HG03196 (cell line): Measurements from ENCODE around the gene SDC4.
"Not testable (repeated sequence)": the region's sequence is repeated elsewhere in the genome, so short reads cannot be mapped to it uniquely, and the experiment has no call there.

Source experiments
- ATAC-seq: cut with Tn5 transposase; IDR thresholded peaks from one replicate; pipeline ENCODE4 v1.9.1; 2021; ENCODE audit not compliant: unreplicated experiment

The SDC4 gene

GRCh38 chr20:45365444-45365970, 17.3 kb upstream of the SDC4 start:
- ATAC-seq, result no peak

- ATAC-seq, result no peak
Measured at GRCh38 chr20:45363611-45364492, 15.6 kb upstream of the SDC4 start.

- ATAC-seq, result peak; percentile 84
Measured at GRCh38 chr20:45362804-45363610, 14.8 kb upstream of the SDC4 start, which contains the start of gene SYS1. TSS of gene SYS1 (plus strand) at chr20:45363156. CDS start at chr20:45363532, 376 bp downstream.

GRCh38 chr20:45361793-45362192, 13.6 kb upstream of the SDC4 start:
- ATAC-seq, result no peak

GRCh38 chr20:45359406-45360148, 11.4 kb upstream of the SDC4 start:
- ATAC-seq, result no peak

- no peak for ATAC-seq
Measured at GRCh38 chr20:45359069-45359405, 10.8 kb upstream of the SDC4 start.

GRCh38 chr20:45358282-45359068, 10.3 kb upstream of the SDC4 start:
- ATAC-seq, result no peak

GRCh38 chr20:45355209-45356084, 7.2 kb upstream of the SDC4 start:
- no peak for ATAC-seq

- no peak for ATAC-seq
Measured at GRCh38 chr20:45354423-45355208, 6.4 kb upstream of the SDC4 start.

GRCh38 chr20:45353746-45354145, 5.5 kb upstream of the SDC4 start:
- no peak for ATAC-seq

GRCh38 chr20:45352729-45353128, 4.5 kb upstream of the SDC4 start:
- ATAC-seq, result no peak

- not testable (repeated sequence) for ATAC-seq
Measured at GRCh38 chr20:45350795-45351194, 2.6 kb upstream of the SDC4 start.

- ATAC-seq, result no peak
Measured at GRCh38 chr20:45350217-45350616, 2.0 kb upstream of the SDC4 start.

- ATAC-seq, result no peak
Measured at GRCh38 chr20:45347297-45347935, 808 bp downstream of the SDC4 start.

GRCh38 chr20:45346851-45347250, 1.4 kb downstream of the SDC4 start:
- ATAC-seq, result no peak

GRCh38 chr20:45346291-45346718, 1.9 kb downstream of the SDC4 start:
- no peak for ATAC-seq

GRCh38 chr20:45345104-45345936, 2.9 kb downstream of the SDC4 start:
- no peak for ATAC-seq
